ENCODE results near the gene FGGY.
"Not testable (repeated sequence)": the region's sequence is repeated elsewhere in the genome, so short reads cannot be mapped to it uniquely, and the experiment has no call there.

FGGY gene

GRCh38 chr1:59579222-59579621 lies 282.3 kb downstream of the FGGY start:
- TF ChIP-seq GATA1 (IDR thresholded peaks at IDR 0.05; ENCODE audit: low read depth, low read length) (no peak), POLR2A (IDR thresholded peaks at IDR 0.05; ENCODE audit: low read length) (no peak)
- DNase-seq, result no peak

GRCh38 chr1:59580257-59580656 lies 283.4 kb downstream of the FGGY start:
- no peak for DNase-seq

GRCh38 chr1:59592410-59592809 lies 295.5 kb downstream of the FGGY start:
- DNase-seq, result not testable (repeated sequence)

More at GRCh38 chr1:59580257-59580656, 283.4 kb downstream of the FGGY start:
- no peak for TF ChIP-seq GATA1 (IDR thresholded peaks at IDR 0.05; ENCODE audit: low read depth, low read length)
- no peak for TF ChIP-seq POLR2A (IDR thresholded peaks at IDR 0.05; ENCODE audit: low read length)

- TF ChIP-seq GATA1 (IDR thresholded peaks at IDR 0.05; ENCODE audit: low read depth, low read length) (no peak), POLR2A (IDR thresholded peaks at IDR 0.05; ENCODE audit: low read length) (no peak)
- no peak for DNase-seq
Observed at GRCh38 chr1:59592924-59593323, 296.0 kb downstream of the FGGY start.

- no peak for TF ChIP-seq GATA1 (IDR thresholded peaks at IDR 0.05; ENCODE audit: low read depth, low read length)
- TF ChIP-seq POLR2A (IDR thresholded peaks at IDR 0.05; ENCODE audit: low read length), result no peak
- DNase-seq, result no peak
Observed at GRCh38 chr1:59593798-59594790, 297.2 kb downstream of the FGGY start.

GRCh38 chr1:59595774-59596173 lies 298.9 kb downstream of the FGGY start:
- no peak for DNase-seq
- TF ChIP-seq GATA1 (IDR thresholded peaks at IDR 0.05; ENCODE audit: low read depth, low read length) (no peak), POLR2A (IDR thresholded peaks at IDR 0.05; ENCODE audit: low read length) (no peak)

- DNase-seq, result no peak
- TF ChIP-seq GATA1 (IDR thresholded peaks at IDR 0.05; ENCODE audit: low read depth, low read length) (no peak), POLR2A (IDR thresholded peaks at IDR 0.05; ENCODE audit: low read length) (no peak)
Observed at GRCh38 chr1:59596432-59596831, 299.5 kb downstream of the FGGY start.

- no peak for DNase-seq
- TF ChIP-seq GATA1 (IDR thresholded peaks at IDR 0.05; ENCODE audit: low read depth, low read length) (no peak), POLR2A (IDR thresholded peaks at IDR 0.05; ENCODE audit: low read length) (no peak)
Observed at GRCh38 chr1:59596956-59597355, 300.1 kb downstream of the FGGY start.

GRCh38 chr1:59597420-59598119 lies 300.7 kb downstream of the FGGY start:
- no peak for DNase-seq
- TF ChIP-seq POLR2A (IDR thresholded peaks at IDR 0.05; ENCODE audit: low read length), result no peak
- no peak for TF ChIP-seq GATA1 (IDR thresholded peaks at IDR 0.05; ENCODE audit: low read depth, low read length)

- no peak for DNase-seq
- TF ChIP-seq GATA1 (IDR thresholded peaks at IDR 0.05; ENCODE audit: low read depth, low read length) (no peak), POLR2A (IDR thresholded peaks at IDR 0.05; ENCODE audit: low read length) (no peak)
Observed at GRCh38 chr1:59598120-59598440, 301.2 kb downstream of the FGGY start.

GRCh38 chr1:59601041-59601441 lies 304.1 kb downstream of the FGGY start:
- no peak for TF ChIP-seq POLR2A (IDR thresholded peaks at IDR 0.05; ENCODE audit: low read length)
- TF ChIP-seq GATA1 (IDR thresholded peaks at IDR 0.05; ENCODE audit: low read depth, low read length), result no peak
- DNase-seq, result no peak

- DNase-seq, result no peak
- TF ChIP-seq GATA1 (IDR thresholded peaks at IDR 0.05; ENCODE audit: low read depth, low read length) (no peak), POLR2A (IDR thresholded peaks at IDR 0.05; ENCODE audit: low read length) (no peak)
Observed at GRCh38 chr1:59601811-59602210, 304.9 kb downstream of the FGGY start.

GRCh38 chr1:59604191-59604590 lies 307.3 kb downstream of the FGGY start:
- DNase-seq, result no peak
- TF ChIP-seq POLR2A (IDR thresholded peaks at IDR 0.05; ENCODE audit: low read length) (no peak), GATA1 (IDR thresholded peaks at IDR 0.05; ENCODE audit: low read depth, low read length) (no peak)

- TF ChIP-seq GATA1 (IDR thresholded peaks at IDR 0.05; ENCODE audit: low read depth, low read length), result no peak
- no peak for TF ChIP-seq POLR2A (IDR thresholded peaks at IDR 0.05; ENCODE audit: low read length)
- no peak for DNase-seq
Observed at GRCh38 chr1:59605184-59605583, 308.3 kb downstream of the FGGY start.

GRCh38 chr1:59605761-59606160 lies 308.9 kb downstream of the FGGY start:
- TF ChIP-seq POLR2A (IDR thresholded peaks at IDR 0.05; ENCODE audit: low read length), result no peak
- no peak for TF ChIP-seq GATA1 (IDR thresholded peaks at IDR 0.05; ENCODE audit: low read depth, low read length)
- DNase-seq, result no peak
